NCI-H226 (cell line): ENCODE data around the gene KCTD21.
"Not testable (repeated sequence)": the region's sequence is repeated elsewhere in the genome, so short reads cannot be mapped to it uniquely, and the experiment has no call there.

Source experiments
- DNase-seq: peaks from one replicate; pipeline ENCODE4 v3.0.0-alpha.2; 2015

KCTD21 gene

GRCh38 chr11:78200061-78200460 lies 11.6 kb upstream of the KCTD21 start:
- no peak for DNase-seq

- DNase-seq = no peak
Measured at GRCh38 chr11:78199653-78200015, 11.2 kb upstream of the KCTD21 start.

GRCh38 chr11:78199015-78199652 lies 10.7 kb upstream of the KCTD21 start:
- no peak for DNase-seq

- DNase-seq = no peak
Measured at GRCh38 chr11:78197816-78198215, 9.4 kb upstream of the KCTD21 start.

GRCh38 chr11:78196661-78197091 lies 8.2 kb upstream of the KCTD21 start:
- DNase-seq = no peak

- no peak for DNase-seq
Measured at GRCh38 chr11:78195917-78196560, 7.6 kb upstream of the KCTD21 start.

- no peak for DNase-seq
Measured at GRCh38 chr11:78194490-78194889, 6.1 kb upstream of the KCTD21 start.

- DNase-seq = no peak
Measured at GRCh38 chr11:78193806-78194205, 5.4 kb upstream of the KCTD21 start.

GRCh38 chr11:78192911-78193351 lies 4.5 kb upstream of the KCTD21 start:
- DNase-seq = no peak

- DNase-seq = no peak
Measured at GRCh38 chr11:78192223-78192719, 3.8 kb upstream of the KCTD21 start.

- no peak for DNase-seq
Measured at GRCh38 chr11:78190871-78191538, 2.6 kb upstream of the KCTD21 start.

GRCh38 chr11:78190374-78190773 lies 1.9 kb upstream of the KCTD21 start:
- no peak for DNase-seq

- DNase-seq = no peak
Measured at GRCh38 chr11:78189851-78190250, 1.4 kb upstream of the KCTD21 start.

GRCh38 chr11:78189174-78189724 lies 823 bp upstream of the KCTD21 start:
- DNase-seq = no peak

- peak; percentile 25 for DNase-seq
Measured at GRCh38 chr11:78187366-78188285, 800 bp downstream of the KCTD21 start.

- no peak for DNase-seq
Measured at GRCh38 chr11:78181185-78181584, 7.2 kb downstream of the KCTD21 start.

GRCh38 chr11:78180751-78181150 lies 7.7 kb downstream of the KCTD21 start:
- no peak for DNase-seq

GRCh38 chr11:78179459-78180071 lies 8.9 kb downstream of the KCTD21 start:
- no peak for DNase-seq

- no peak for DNase-seq
Measured at GRCh38 chr11:78177216-78177615, 11.2 kb downstream of the KCTD21 start.

- no peak for DNase-seq
Measured at GRCh38 chr11:78176605-78177141, 11.8 kb downstream of the KCTD21 start.

- DNase-seq = not testable (repeated sequence)
Measured at GRCh38 chr11:78175862-78176261, 12.6 kb downstream of the KCTD21 start.

- no peak for DNase-seq
Measured at GRCh38 chr11:78171951-78172350, 16.5 kb downstream of the KCTD21 start.
